Activated naive CD4-positive, alpha-beta T cell treated with anti-CD3 and anti-CD28 coated beads, Interleukin-2, amount 10 ng/mL, durations not matched to agents 5 hours and 36 hours (primary cell): ENCODE results near the gene NUDT16. TPM values are rescaled to one million over a fixed set of nuclear protein-coding genes. Genes with fewer than 3 reads are reported as not detected.

Experiments
- total RNA-seq, 2 experiments: library from RNA; stranded (reverse); gene quantifications; one replicate each; pipeline ENCODE4 v1.2.3, GENCODE V29; 2021

The NUDT16 gene
- total RNA-seq: 1 to 10 TPM; 8.7 to 9.2 TPM

GRCh38 chr3:131381445-131382291 lies at the start of gene NUDT16:
Gene NUDT16 (plus strand): TSS chr3:131381774. CDS start chr3:131381805, 31 bp downstream.

Other genes with a start within 250 kb of the NUDT16 start
- gene MRPL3, start 121.2 kb downstream of the NUDT16 start, total RNA-seq: 10 to 100 TPM; 56.5 to 65.2 TPM